22Rv1 (cell line): ENCODE results near the gene CDC42EP1.

Experiments
- H3K27ac ChIP-seq: fragments of 450-650 bp; 2 replicates; pipeline ENCODE4 v1.5.1; 2017
- ZFX ChIP-seq: fragments of 450-650 bp; IDR thresholded peaks from 2 replicates; pipeline ENCODE4 v1.6.1; 2017; ENCODE audit warnings: antibody characterized with exemption, borderline replicate concordance
- TF ChIP-seq, protein P1 (sequence below): fragments of 450-650 bp; IDR thresholded peaks from 2 replicates; pipeline ENCODE4 v1.5.1; 2017; ENCODE audit warnings: mild to moderate bottlenecking

Gene CDC42EP1

DNA sequence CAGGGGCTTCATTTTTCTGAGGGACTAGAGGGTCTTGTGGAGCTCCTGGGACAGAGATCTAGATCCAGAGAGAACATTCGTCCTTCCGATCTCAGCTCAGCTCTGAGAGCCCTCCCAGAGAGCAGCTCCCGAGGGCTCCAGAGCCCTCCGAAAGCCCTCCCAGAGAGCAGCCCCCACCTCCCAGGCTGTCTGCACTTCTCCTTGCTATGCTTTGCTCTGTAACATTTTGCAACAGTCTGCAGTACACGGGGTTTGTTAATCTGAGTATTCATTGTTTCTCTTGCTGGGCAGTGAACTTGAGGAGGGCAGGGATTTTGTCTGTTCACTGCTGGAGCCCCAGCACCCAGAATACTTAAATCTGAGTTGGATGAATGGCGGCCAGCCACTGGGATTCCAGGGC lies 50.9 kb downstream of the CDC42EP1 start:
- TF ChIP-seq, protein P1, sequence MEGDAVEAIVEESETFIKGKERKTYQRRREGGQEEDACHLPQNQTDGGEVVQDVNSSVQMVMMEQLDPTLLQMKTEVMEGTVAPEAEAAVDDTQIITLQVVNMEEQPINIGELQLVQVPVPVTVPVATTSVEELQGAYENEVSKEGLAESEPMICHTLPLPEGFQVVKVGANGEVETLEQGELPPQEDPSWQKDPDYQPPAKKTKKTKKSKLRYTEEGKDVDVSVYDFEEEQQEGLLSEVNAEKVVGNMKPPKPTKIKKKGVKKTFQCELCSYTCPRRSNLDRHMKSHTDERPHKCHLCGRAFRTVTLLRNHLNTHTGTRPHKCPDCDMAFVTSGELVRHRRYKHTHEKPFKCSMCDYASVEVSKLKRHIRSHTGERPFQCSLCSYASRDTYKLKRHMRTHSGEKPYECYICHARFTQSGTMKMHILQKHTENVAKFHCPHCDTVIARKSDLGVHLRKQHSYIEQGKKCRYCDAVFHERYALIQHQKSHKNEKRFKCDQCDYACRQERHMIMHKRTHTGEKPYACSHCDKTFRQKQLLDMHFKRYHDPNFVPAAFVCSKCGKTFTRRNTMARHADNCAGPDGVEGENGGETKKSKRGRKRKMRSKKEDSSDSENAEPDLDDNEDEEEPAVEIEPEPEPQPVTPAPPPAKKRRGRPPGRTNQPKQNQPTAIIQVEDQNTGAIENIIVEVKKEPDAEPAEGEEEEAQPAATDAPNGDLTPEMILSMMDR = no peak
- no peak for TF ChIP-seq ZFX

DNA sequence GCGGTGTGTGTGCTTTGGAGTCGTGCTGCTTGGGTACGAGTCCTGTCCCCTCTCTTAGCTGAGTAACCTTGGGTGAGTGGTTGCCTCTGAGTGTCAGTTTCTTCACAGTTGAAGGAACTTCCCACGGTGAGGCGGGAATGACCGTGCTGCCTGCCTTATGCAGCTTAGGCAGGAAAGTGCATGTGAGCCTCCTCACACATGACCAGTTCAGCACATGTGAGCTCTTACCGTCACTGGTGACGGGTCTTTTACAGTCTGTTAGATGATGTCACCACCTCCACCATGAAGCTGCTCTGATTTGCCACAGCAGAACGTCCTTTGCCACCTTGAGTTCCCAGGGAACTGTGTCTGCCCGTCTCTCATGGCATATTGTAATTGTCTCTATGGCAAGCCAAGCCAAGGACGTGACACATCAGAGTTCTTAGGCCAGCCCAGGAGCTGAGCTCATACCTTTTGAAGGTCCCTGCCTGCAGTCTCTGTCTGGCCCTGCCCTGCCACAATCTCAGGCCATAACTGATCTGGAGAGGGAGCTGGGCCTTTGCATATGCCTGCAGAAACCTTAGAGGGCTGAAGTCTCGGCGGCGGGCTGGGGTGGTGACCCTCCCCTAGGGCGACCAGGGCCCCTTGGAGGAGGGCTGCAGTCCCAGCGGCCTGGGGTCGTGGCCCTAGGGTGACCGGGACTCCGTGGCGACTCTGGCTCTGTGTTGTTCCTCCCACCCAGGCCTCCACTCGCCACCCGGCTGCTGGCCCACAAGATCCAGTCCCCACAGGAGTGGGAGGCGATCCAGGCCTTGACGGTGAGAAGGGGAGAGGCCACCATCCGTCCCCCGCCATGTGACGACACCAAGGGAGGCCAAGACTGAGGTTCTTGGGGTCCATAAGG lies 56.2 kb downstream of the CDC42EP1 start:
- H3K27ac ChIP-seq = no peak overlapping the region
- TF ChIP-seq ZFX = no peak
- TF ChIP-seq, protein P1 = no peak

More for the DNA sequence above, 50.9 kb downstream of the CDC42EP1 start:
- H3K27ac ChIP-seq = no peak overlapping the region

DNA sequence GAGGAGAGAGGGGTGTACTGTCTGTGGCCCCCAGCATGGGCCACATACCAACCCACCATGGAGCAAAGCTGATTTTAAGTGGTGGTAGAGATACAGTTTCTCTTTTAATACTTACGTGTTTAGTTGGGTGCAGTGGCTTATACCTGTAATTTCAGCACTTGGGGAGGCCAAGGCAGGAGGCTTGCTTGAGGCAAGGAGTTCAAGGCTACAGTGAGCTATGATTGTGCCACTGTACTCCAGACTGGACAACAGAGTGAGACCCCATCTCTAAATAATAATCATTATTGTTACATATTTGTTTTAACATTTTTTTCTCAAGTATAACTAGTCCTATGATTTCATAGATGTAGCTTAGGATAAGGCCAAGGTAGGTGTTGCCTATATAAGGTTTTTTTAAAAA lies 57.2 kb downstream of the CDC42EP1 start:
- H3K27ac ChIP-seq = no peak overlapping the region
- no peak for TF ChIP-seq ZFX
- TF ChIP-seq, protein P1 = no peak

DNA sequence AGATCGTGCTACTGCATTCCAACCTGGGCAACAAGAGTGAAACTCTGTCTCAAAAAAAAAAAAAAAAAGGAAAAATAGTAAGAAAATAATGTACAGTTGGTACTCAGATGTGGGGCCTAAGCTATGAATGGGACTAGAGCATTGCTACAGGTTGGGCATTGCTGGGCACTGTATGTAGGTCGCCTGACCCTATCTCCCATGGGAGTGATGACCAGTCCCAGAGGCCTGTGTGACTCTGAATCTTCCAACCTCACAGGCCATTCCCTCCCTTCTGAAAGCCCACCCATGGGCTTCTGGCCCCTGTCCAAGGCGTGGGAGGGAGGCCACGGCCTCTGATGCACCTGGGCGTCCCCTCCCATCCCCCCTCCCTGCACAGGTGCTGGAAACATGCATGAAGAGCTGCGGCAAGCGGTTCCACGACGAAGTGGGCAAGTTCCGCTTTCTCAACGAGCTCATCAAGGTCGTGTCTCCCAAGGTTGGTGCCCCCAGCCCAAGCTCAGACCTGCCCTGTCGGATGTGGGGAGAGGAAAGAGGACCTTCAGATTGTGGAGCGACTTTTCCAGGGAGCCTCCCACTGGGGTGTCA lies 57.9 kb downstream of the CDC42EP1 start:
- H3K27ac ChIP-seq = no peak overlapping the region
- TF ChIP-seq ZFX = no peak
- TF ChIP-seq, protein P1 = no peak

DNA sequence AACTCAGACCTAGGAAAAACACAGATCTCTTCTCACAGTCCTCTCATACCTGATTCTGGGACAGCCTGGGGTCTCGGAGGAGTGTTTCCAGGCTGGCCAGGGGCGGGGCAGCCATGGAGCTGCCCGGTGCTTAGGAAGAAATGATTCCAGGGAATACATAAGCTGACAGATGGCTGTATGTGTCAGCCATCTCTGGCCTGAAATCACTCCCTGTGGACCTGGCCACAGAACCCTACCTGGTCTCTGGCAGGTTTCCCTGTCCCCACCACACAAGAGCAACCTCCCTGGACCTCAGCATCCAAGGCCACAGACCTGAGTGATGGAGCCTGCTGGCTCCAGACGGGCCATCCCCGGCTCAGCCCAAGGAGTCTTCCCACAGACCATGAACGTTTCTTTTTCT lies 58.4 kb downstream of the CDC42EP1 start:
- TF ChIP-seq, protein P1 = no peak
- TF ChIP-seq ZFX = no peak
- no peak overlapping the region for H3K27ac ChIP-seq
